ENCODE data around the gene CXXC5. TPM values are rescaled to one million over a fixed set of nuclear protein-coding genes. Genes with fewer than 3 reads are reported as not detected.

CXXC5 gene
- total and polyA plus RNA-seq, 2 of the 4 experiments (the other 2 are of a cell fraction): 24.9 to 35.7 TPM

DNA sequence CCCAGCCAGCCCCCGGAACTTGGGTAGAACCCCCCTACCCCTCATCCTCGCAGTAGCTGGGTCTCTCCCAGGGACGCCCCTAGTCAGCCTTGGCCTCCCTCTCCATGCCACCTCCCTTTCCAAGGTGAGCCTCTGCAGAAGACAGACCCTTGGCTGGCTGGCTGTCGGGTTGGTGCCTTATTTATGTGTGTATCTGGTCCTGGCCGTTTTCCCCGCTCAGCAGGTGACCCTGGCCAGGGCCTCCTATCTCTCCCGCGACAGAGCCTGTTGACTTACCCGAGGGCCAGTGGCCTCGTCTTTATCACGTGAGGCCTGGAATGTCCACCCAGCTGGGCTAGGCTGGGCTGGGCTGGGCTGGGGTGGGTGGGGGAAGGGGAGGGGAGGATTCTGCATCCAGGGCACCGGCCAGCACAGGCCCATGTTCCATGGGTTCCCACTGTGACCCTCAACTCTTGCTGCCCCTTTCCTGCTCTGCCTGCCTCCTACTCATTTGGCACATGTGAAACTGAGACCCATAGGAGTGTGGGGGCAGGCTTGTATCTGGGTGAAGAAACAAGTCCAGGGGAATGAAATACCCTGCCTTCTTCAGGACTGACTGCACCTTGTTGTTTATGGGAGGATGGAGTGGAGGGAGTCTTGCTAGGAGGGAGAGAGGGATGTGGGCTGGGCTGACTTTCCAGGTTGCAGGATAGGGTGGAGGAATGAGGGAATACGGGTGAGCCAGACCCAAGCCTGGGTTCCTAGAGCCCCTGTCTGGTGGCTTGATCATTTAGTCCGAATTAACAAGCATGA is 3.1 kb downstream of the CXXC5 start:
- peak overlapping the region; percentile 85 for H4K91ac ChIP-seq (ENCODE audit: insufficient read depth, low read depth, low read length)
- ATAC-seq (ENCODE audit: low read depth) (peak; percentile 1; the same call in 1 of the 2 replicates), DNase-seq (no peak)
- H3K36me3 ChIP-seq (ENCODE audit: control insufficient read depth, insufficient read depth, low read length): no peaks in the 10 kb centered on the region
- H3K4me2 ChIP-seq (ENCODE audit: low read depth, low read length): peak overlapping the region; percentile 89
- H3K14ac ChIP-seq (replicated peaks; ENCODE audit: low read depth, low read length): 0 out of 2 replicates have a peak overlapping the region, but pooled peaks have one; percentile 7
- peak overlapping the region; percentile 84 for H3K4ac ChIP-seq (ENCODE audit: low read depth, low read length)
- intact Hi-C loops (cut with micrococcal nuclease): no loop called here
- dilution Hi-C loops (cut with HindIII; ENCODE audit: low sequenced_read_pairs, unreplicated experiment): no loop called here
- peak overlapping the region; percentile 59 for H2AFZ ChIP-seq (replicated peaks; ENCODE audit: low read length, poor library complexity)
- peak overlapping the region; percentile 85; the same call in 2 of the 3 replicates for H2BK15ac ChIP-seq (ENCODE audit: low read depth, low read length)
- H3K27me3 ChIP-seq (ENCODE audit: control insufficient read depth, insufficient read depth, low read length): peaks cover 4% of the 10 kb centered on the region; the same call in 1 of the 2 replicates
- H3K9ac ChIP-seq (ENCODE audit: low read depth, low read length): peak overlapping the region; percentile 77; the same call in 1 of the 2 replicates
- peak overlapping the region; percentile 96 for H2AK9ac ChIP-seq (replicated peaks; ENCODE audit: low read depth, low read length, poor library complexity)
- peak overlapping the region; percentile 46 for H3K18ac ChIP-seq (ENCODE audit: low read depth, low read length)
- peak overlapping the region; percentile 86 for H3K27ac ChIP-seq (ENCODE audit: insufficient read depth, low read length)
- peak overlapping the region; percentile 50; the same call in 1 of the 2 replicates for H3K56ac ChIP-seq (ENCODE audit: extremely low read depth, insufficient read depth, low read length)
- H3K9me1 ChIP-seq (ENCODE audit: insufficient read depth, low read length): peaks cover 29% of the 10 kb centered on the region
- H3K23ac ChIP-seq (ENCODE audit: low read depth, low read length): peak overlapping the region; percentile 68
- POLR2A ChIA-PET (ENCODE audit: unreplicated experiment): interaction anchor here (0.7 kb wide), 1 partner anchor 85 kb away, joined by 12 read pairs; no protein-coding TSS in a partner anchor
- 33% methylated on average over 4 of the region's 14 CpGs; no CpG with 5 or more reads in 1 of the 2 experiments for WGBS, 2 experiments (ENCODE audit: extremely low coverage in 2 of 2, insufficient read length in 1 of 2)
- H4K20me1 ChIP-seq (ENCODE audit: insufficient read depth, low read length): peaks cover 16% of the 10 kb centered on the region
- peak overlapping the region in 1 of 2 experiments; percentile 56; a peak in 2 of 4 replicates for H4K8ac ChIP-seq (ENCODE audit: low read depth in 2 of 2, low read length in 2 of 2)
- H4K5ac ChIP-seq (ENCODE audit: low read depth, low read length): peak overlapping the region; percentile 58
- CTCF ChIA-PET: interaction anchor here (0.7 to 3.0 kb wide), 5 partner anchors 15 to 115 kb away, joined by 3 to 11 read pairs (median 6); no protein-coding TSS in a partner anchor
- peak overlapping the region; percentile 89 for H2BK5ac ChIP-seq (ENCODE audit: low read depth, low read length, poor library complexity, severe bottlenecking)
- in situ Hi-C loops (cut with MboI; ENCODE audit: low sequenced_read_pairs): no loop called here
- H2AK5ac ChIP-seq (ENCODE audit: low read depth, low read length): peak overlapping the region; percentile 94
- H3K4me3 ChIP-seq (ENCODE audit: insufficient read depth, low read depth, low read length): peak overlapping the region; percentile 90
- peak overlapping the region; percentile 60; the same call in 1 of the 2 replicates for H2BK20ac ChIP-seq (ENCODE audit: low read depth, low read length)
- peaks cover 41% of the 10 kb centered on the region for H3K4me1 ChIP-seq (ENCODE audit: control insufficient read depth, insufficient read depth, low read length)
- H2BK120ac ChIP-seq (ENCODE audit: low read depth, low read length): peak overlapping the region; percentile 77
- no peaks in the 10 kb centered on the region for H3K9me3 ChIP-seq (ENCODE audit: control insufficient read depth, insufficient read depth, low read length)
- H3K79me1 ChIP-seq (ENCODE audit: low read depth in 1 of 2, low read length in 2 of 2): peaks cover 24 to 64% of the 10 kb centered on the region in 2 experiments; a peak in 3 of 4 replicates
- no TSS peak for BruUV-seq (replicated peaks)
- TF ChIP-seq RCOR1 (IDR thresholded peaks at IDR 0.05; ENCODE audit: insufficient replicate concordance, low read length) (no peak), RFX5 (IDR thresholded peaks at IDR 0.05; ENCODE audit: low read depth, low read length) (no peak), CEBPB (IDR thresholded peaks at IDR 0.05; ENCODE audit: low read depth, low read length) (no peak), BHLHE40 (IDR thresholded peaks at IDR 0.05; ENCODE audit: low read depth, low read length) (peak; percentile 50; the same call in 1 of the 2 replicates), MXI1 (IDR thresholded peaks at IDR 0.05; ENCODE audit: borderline replicate concordance, low read depth, low read length) (no peak), SMC3 (IDR thresholded peaks at IDR 0.05; ENCODE audit: low read depth, low read length) (no peak), RAD21 (IDR thresholded peaks at IDR 0.05; ENCODE audit: low read length) (no peak), POLR2A (IDR thresholded peaks at IDR 0.05; ENCODE audit: low read depth, low read length) (no peak), FOS (IDR thresholded peaks at IDR 0.05; ENCODE audit: low read depth, low read length) (no peak), CHD1 (IDR thresholded peaks at IDR 0.05; ENCODE audit: low read depth, low read length) (no peak), NFE2L2 (IDR thresholded peaks at IDR 0.05; ENCODE audit: low read depth, low read length) (no peak)
- TF ChIP-seq, protein P1, sequence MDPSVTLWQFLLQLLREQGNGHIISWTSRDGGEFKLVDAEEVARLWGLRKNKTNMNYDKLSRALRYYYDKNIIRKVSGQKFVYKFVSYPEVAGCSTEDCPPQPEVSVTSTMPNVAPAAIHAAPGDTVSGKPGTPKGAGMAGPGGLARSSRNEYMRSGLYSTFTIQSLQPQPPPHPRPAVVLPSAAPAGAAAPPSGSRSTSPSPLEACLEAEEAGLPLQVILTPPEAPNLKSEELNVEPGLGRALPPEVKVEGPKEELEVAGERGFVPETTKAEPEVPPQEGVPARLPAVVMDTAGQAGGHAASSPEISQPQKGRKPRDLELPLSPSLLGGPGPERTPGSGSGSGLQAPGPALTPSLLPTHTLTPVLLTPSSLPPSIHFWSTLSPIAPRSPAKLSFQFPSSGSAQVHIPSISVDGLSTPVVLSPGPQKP (IDR thresholded peaks at IDR 0.05; ENCODE audit: borderline replicate concordance, low read depth, low read length): no peak
- TF ChIP-seq, protein P2, sequence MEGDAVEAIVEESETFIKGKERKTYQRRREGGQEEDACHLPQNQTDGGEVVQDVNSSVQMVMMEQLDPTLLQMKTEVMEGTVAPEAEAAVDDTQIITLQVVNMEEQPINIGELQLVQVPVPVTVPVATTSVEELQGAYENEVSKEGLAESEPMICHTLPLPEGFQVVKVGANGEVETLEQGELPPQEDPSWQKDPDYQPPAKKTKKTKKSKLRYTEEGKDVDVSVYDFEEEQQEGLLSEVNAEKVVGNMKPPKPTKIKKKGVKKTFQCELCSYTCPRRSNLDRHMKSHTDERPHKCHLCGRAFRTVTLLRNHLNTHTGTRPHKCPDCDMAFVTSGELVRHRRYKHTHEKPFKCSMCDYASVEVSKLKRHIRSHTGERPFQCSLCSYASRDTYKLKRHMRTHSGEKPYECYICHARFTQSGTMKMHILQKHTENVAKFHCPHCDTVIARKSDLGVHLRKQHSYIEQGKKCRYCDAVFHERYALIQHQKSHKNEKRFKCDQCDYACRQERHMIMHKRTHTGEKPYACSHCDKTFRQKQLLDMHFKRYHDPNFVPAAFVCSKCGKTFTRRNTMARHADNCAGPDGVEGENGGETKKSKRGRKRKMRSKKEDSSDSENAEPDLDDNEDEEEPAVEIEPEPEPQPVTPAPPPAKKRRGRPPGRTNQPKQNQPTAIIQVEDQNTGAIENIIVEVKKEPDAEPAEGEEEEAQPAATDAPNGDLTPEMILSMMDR (conservative IDR thresholded peaks at IDR 0.05; ENCODE audit: low read depth, low read length): no peak

All from IMR-90 (cell line).